Stimulated activated CD4-positive, alpha-beta T cell treated with anti-CD3 and anti-CD28 coated beads, Interleukin-4, amount 100 ng/mL, for 48 hours (primary cell): ENCODE results near the gene BMF.

Experiments
- DNase-seq, 2 donors: peaks; one replicate each; pipeline ENCODE4 v3.0.0-alpha.2; 2020; ENCODE audit warnings: low read depth in 2 of 2

BMF gene

GRCh38 chr15:40048211-40048792 is 60.4 kb downstream of the BMF start:
- no peak for DNase-seq

GRCh38 chr15:40047415-40048210 is 61.1 kb downstream of the BMF start:
- DNase-seq: peak; percentile 53 to 62

- DNase-seq: no peak
These were observed 61.8 kb downstream of the BMF start for GRCh38 chr15:40046721-40047414.

GRCh38 chr15:40045572-40046217 is 63.0 kb downstream of the BMF start:
- no peak for DNase-seq

GRCh38 chr15:40044717-40045571 is 63.7 kb downstream of the BMF start:
- DNase-seq: peak; percentile 79 to 86

GRCh38 chr15:40043927-40044716 is 64.6 kb downstream of the BMF start:
- no peak for DNase-seq

- no peak for DNase-seq
These were observed 65.8 kb downstream of the BMF start for GRCh38 chr15:40042791-40043320.

- no peak for DNase-seq
These were observed 67.9 kb downstream of the BMF start for GRCh38 chr15:40040770-40041169.

GRCh38 chr15:40040293-40040635 is 68.4 kb downstream of the BMF start:
- DNase-seq: no peak

GRCh38 chr15:40038638-40039543 is 69.8 kb downstream of the BMF start, which contains the start of gene SRP14:
Gene SRP14, minus strand, starts transcription at chr15:40039181. Its CDS starts 65 bp downstream, at chr15:40039116.
- peak; percentile 89 to 94 for DNase-seq

GRCh38 chr15:40038275-40038637 is 70.4 kb downstream of the BMF start:
- DNase-seq: no peak
